Daoy (cell line): ENCODE measurements around the gene SLC34A1. TPM values are rescaled to one million over a fixed set of nuclear protein-coding genes. Genes with fewer than 3 reads are reported as not detected.
A peak's percentile ranks its signal among the peaks of the same experiment; 100 is the strongest.

Experiments used
- DNase-seq: peaks from one replicate; pipeline ENCODE4 v3.0.0-alpha.2; 2015; ENCODE audit warnings: low read depth
- total RNA-seq: library from RNA; depleted of rRNA; stranded (reverse); fragments of >200 nt; shearing (Covaris generic); gene quantifications from 2 replicates; pipeline ENCODE4 v1.2.3, GENCODE V29; 2014; rRNA removed

Gene SLC34A1
- total RNA-seq, 1 experiment from 2014 or later, result not detected

DNA sequence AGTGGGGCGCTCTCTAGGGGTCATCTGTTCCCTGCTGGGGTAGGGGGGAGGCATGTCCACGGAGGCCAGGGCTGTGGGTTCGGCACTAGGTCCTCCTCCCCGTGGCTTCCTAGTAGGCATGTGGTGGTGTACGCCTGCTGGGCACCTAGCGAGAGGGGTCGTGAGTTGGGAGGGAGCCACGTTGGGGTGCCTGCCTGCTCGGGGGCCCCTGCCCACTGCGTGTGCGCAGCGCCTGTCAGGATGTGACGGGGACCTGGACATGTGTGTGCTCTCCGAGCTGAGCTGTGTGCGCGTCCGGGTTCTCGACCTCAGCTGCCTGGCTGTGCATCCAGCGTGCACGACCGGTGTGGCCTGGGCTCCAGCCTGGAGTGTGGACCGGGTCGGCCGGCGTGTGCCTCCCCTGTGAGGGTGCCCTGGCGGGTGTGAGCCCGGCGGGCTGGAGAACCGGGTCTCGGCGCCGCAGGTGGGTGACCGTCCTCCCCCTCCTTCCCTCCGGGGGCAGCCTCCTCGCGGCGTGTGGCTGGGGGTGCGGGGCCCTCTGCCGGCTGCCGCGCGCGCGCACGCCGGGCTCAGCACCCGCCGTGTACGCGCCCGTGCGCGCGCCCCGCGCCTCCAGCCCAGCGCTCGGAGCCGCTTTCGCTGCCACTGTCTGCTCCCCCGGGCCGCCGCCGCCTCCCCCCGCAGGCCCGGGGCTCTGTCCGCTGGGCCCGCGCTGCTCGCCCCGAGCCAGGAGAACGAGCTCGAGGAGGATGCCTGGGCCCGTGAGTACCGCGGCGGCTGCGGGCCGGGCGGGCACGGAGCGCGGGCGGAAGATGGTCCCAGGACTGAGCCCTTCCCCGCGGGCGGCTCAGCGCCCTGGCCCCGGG is 62.2 kb downstream of the SLC34A1 start, which contains the start of gene PRR7:
Gene PRR7 (plus strand): TSS at position 615 of the 866 bp plus-strand sequence. CDS start 8,254 bp downstream, outside the sequence.
- peak; percentile 87 for DNase-seq

DNA sequence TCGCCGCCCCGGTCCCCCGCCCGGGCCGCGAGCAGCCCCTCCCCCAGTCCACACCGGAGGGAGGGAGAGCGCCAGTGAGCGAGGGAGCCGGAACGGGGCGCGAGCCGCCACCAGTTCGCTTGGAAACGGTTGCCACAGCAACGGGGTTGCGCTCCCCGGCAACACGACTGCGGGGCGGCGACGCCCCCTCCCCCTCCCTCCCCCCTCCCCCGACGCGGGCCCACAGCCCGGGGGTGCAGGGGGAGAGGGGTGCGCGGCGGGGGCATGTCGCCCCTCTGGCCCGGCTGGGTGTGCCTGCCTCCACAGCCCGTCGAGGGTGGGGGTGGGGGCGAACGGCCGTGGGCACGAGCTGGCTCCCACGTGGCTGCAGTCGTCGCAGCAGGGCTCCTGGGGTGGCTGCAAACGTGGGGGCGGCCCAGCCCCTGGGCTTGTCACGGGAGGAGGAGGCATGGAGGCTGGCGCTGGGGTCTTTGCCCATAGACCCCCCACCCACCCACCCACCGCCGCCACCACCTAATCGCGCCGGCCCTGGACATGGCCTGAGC is 62.9 kb downstream of the SLC34A1 start:
- peak; percentile 79 for DNase-seq

GRCh38 chr5:177447611-177448243 is 63.5 kb downstream of the SLC34A1 start:
- DNase-seq, result peak; percentile 96

Other genes starting within 250 kb of the SLC34A1 start
- 16.6 and 18.8 TPM in 2 replicates for gene RAB24, start 80.7 kb upstream of the SLC34A1 start, total RNA-seq
- 434 and 468 TPM in 2 replicates for gene PRELID1, start 80.6 kb upstream of the SLC34A1 start, total RNA-seq
- gene MXD3, start 72.5 kb upstream of the SLC34A1 start, total RNA-seq, result 16.7 and 23.4 TPM in 2 replicates
- 269 and 285 TPM in 2 replicates for gene LMAN2, start 32.8 kb upstream of the SLC34A1 start, total RNA-seq
- gene RGS14, start 26.5 kb upstream of the SLC34A1 start, total RNA-seq, result 18.1 and 30.5 TPM in 2 replicates
- not detected in 2 replicates for gene PFN3, start 16.2 kb downstream of the SLC34A1 start, total RNA-seq
- 8.6 and 9.6 TPM in 2 replicates for gene F12, start 25.1 kb downstream of the SLC34A1 start, total RNA-seq
- 67.3 and 71.8 TPM in 2 replicates for gene GRK6, start 42.2 kb downstream of the SLC34A1 start, total RNA-seq
- gene PRR7, start 62.4 kb downstream of the SLC34A1 start, total RNA-seq, result 15.7 and 21.4 TPM in 2 replicates
- 166 and 187 TPM in 2 replicates for gene DBN1, start 89.2 kb downstream of the SLC34A1 start, total RNA-seq
- 197 and 234 TPM in 2 replicates for gene PDLIM7, start 113.2 kb downstream of the SLC34A1 start, total RNA-seq
- 3.7 and 3.9 TPM in 2 replicates for gene DOK3, start 125.4 kb downstream of the SLC34A1 start, total RNA-seq
- gene DDX41, start 132.5 kb downstream of the SLC34A1 start, total RNA-seq, result 68.7 and 91.5 TPM in 2 replicates
- gene FAM193B, start 170.1 kb downstream of the SLC34A1 start, total RNA-seq, result 14.6 and 26.7 TPM in 2 replicates
- 94.7 and 105 TPM in 2 replicates for gene TMED9, start 207.8 kb downstream of the SLC34A1 start, total RNA-seq
- gene B4GALT7, start 215.7 kb downstream of the SLC34A1 start, total RNA-seq, result 35.1 and 51.0 TPM in 2 replicates